Activated CD4-positive, alpha-beta T cell treated with anti-CD3 and anti-CD28 coated beads, Interleukin-2, amount 50 U/mL, for 1 hour (primary cell): Measurements from ENCODE around the gene DAB2IP.

ENCODE experiments used
- DNase-seq: peaks from one replicate; pipeline ENCODE4 v3.0.0-alpha.2; 2020

Gene DAB2IP

DNA sequence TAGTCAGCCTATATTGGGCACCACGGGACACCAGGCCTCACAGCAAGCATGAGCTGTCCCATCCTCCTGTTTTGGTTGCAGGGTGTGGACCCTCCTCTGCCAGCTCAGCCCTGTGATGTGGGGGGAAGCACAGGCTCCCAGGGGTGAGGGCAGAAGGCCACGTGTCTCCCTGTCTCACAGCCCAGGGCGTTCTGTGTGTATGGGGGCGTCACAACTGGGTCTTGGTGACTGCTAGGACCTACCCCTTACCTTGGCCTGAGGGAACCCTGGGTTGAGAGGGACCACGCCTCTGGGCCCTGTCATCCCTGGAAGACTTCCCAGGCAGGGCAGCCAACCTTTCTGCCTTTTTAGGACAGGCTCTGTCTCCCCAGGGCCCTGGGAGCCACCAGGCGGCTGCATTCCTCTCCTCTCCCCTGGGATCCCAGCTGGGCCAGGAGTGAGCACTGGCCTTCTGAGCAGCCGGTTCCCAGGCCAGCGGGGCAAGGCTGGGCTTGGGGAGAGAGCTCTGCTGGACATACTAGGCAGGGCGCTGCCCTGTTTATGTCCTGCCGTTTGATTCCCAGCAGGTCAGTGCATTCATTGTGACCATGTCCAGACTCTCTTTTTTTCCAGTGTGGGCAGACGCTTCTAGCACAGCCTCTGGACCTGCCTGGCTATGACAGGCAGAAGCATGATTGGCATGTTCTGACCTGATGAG, 97.4 kb downstream of the DAB2IP start:
- DNase-seq = no peak

- DNase-seq = no peak
Measured at GRCh38 chr9:121749614-121750013, 98.2 kb downstream of the DAB2IP start.

GRCh38 chr9:121750259-121750714, 98.9 kb downstream of the DAB2IP start:
- DNase-seq = no peak

DNA sequence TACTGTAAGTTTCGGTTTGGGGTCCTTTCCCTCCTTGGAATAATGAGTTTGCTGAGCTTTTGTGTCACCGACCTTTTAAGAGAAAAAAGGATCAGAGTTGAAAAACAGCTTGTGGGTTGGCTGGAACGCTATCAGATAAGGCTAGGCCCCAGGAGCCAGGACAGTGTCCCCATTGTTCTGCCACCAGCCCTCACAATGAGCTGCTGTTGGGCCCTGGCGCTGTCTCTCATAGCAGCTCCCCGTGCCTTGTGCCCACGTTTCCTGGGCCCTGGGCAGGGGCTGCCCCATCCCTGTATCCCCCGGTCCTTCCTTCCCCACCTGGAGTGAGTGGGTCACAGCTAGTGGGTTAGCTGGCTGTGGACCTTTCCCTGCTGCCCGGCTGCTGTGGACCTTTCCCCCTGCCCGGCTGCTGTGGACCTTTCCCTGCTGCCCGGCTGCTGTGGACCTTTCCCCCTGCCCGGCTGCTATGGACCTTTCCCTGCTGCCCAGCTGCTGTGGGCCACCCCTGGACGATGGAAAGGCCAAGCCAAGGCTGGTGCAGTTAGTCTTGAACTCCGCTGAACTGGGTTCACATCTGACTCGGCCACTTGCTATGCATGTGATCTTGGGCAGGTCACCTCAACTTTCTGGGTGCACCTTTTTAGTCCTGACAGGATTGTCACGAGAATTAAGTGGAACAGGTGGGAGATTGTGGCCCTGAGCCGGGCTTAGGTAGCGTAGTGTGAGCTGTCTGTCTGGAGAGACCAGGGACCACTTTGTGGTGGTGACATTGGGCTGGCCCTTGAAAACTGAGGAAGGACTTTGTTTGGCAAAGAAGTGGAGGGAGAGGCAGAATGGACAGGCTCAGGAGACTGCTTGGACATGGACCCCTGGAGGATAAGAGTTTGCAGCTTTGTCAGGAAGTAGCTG, 99.5 kb downstream of the DAB2IP start:
- DNase-seq = no peak

DNA sequence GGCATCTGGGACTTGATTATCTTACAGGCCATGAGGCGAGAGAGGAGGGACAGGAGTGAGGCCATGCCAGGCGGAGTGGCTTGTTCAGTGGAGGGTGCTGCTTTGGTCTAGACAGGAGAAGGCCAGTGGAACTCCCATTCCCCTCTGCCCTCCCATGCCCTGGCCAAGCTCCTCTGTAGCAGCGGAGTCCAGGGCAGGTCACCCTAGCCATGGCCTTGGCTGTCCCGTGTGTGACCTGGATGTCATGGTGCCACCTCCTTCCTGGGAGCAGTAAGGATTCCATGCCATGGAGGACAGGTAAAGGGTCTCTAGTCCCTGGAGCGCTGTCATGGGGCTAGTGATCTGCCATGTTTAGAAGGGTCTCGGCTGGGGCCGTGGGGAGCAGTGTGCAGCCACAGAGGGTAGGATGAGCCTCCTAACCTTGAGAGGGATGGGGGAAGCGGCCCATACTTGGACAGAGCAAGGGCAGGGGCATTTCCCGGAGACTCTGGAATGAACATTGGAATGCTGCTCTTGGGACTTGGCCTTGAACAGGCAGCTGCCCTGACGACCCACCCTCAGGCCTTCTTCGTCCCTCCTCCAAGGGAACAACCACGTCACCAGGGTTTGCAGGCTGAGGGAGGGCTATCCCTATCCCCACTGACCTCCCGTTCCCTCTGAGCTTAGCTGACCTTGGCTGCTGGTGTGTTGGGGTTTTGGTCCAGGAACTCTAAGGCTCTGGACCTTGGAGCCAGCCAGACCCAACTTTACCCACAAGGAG, 100.4 kb downstream of the DAB2IP start:
- DNase-seq = no peak

DNA sequence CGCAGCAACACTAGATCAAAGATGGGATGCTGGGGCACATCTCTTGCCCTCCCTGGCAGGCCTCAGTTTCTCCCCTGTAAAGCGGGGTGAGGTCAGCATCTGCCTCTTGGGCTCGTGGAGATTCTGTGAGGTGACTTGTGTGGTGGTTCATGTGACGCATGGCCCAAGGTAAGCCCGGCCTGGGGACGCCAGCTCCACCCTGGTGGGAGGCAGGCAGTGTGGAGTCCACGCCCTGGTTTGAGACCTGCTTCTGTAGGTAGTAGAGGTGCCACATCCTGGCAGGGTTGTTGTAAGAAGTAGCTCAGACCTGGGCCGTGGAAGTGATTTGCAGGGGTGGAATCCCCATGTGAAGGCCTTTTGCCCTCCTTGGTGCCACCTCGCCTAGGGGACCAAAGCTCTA, 101.5 kb downstream of the DAB2IP start:
- no peak for DNase-seq

DNA sequence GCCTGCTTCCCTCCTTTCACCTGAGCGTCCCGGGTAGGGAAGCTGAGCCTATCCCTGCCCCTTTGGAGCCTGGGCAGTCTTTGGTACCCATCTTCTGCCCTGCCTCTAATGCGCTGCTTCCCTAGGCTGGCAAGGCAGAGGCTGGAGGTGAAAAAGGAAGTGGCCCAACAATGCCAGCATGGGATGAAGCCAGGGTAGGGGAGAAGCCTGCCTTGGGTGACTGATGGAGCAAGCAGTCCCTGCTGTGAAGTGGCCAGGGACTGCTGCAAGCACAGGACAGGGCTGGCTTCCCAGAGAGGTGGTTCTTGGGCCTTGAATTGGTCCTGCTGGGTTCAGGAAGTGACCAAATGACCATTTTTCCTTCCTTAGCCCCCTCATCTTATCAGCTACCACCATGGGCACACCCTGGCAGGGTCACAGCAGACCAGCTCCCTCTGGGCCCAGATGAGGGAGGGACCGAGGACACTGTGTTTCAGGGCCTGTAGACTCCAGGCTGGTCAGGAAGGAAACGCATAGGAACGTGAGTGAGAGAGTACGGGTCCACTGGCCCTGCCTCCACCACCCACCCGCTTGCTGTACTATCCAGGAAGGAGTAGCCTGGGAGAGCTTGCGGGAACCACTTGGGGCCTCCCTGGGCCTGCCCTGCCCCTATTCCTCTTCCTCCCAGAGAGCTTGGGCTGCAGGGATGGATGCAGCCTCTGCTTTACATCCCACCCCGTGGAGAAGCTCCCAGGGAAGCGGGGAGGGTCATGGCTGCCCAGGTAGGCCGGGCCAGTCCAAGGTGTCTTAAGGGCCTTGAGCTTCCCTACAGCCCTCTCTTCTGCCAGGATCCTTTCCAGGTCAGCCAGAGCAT, 102.6 kb downstream of the DAB2IP start:
- no peak for DNase-seq

DNA sequence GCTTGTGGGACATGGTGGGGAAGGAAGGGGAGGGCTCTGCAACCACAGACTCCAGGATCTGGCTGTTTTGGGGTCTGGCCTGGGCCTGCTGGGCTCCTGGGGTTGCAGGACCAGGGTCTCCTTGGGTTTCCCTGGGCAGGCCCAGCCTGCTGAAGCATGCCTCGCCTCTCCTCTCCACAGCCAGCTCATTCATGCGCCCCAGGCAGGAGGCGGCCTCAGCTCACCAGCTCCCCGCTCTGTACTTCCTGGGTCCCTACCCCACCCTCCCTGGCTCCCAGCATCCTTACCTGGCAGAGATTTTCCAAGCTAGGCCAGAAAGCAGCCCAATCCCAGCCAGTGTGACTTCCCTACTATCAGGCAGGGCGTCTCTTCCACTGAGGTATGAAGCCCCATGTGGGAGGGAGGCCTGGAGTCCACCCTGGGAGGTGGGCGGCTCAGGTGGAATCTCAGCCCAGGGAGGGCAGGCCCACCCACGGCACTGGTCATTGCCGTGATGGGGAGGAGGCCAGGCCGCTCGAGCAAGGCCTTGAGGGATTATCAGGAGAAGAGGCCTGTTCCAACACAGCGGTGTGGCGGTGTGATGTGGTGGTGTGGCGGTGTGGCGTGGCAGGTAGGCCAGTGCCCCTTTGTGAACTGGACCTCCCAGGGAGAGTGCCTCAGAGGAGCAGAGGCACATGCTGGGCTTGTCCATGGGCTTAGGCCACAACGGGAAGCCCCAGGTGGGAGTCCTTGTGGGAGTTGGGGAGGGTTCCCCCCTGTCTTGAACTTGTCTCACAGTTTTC, 103.4 kb downstream of the DAB2IP start:
- no peak for DNase-seq

GRCh38 chr9:121755581-121755980, 104.1 kb downstream of the DAB2IP start:
- no peak for DNase-seq

GRCh38 chr9:121756474-121757280, 105.2 kb downstream of the DAB2IP start:
- no peak for DNase-seq

DNA sequence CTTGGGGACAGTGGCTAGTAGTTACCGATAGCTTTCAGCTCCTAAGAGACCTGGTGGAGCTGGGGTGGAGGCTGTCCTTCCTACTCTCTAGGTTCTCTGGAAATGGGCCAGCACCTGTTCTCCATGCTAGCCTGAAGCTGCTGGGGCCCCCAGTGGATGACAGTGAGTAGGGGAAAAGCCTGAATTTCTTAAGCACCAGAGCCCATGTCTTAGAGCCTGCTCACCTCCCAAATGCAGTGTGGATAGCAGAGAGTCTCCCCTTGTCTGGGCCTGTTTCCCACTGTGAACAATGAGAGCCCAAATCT, 105.8 kb downstream of the DAB2IP start:
- no peak for DNase-seq

- DNase-seq = no peak
Measured at GRCh38 chr9:121758693-121759092, 107.3 kb downstream of the DAB2IP start.

DNA sequence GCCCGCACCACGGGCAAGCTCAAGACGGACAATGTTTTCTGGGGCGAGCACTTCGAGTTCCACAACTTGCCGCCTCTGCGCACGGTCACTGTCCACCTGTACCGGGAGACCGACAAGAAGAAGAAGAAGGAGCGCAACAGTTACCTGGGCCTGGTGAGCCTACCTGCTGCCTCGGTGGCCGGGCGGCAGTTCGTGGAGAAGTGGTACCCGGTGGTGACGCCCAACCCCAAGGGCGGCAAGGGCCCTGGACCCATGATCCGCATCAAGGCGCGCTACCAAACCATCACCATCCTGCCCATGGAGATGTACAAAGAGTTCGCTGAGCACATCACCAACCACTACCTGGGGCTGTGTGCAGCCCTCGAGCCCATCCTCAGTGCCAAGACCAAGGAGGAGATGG, 108.6 kb downstream of the DAB2IP start:
- DNase-seq = no peak

GRCh38 chr9:121760571-121760970, 109.1 kb downstream of the DAB2IP start:
- DNase-seq = no peak

- no peak for DNase-seq
Measured at GRCh38 chr9:121763131-121763530, 111.7 kb downstream of the DAB2IP start.

- DNase-seq = no peak
Measured at GRCh38 chr9:121763561-121764370, 112.3 kb downstream of the DAB2IP start.

DNA sequence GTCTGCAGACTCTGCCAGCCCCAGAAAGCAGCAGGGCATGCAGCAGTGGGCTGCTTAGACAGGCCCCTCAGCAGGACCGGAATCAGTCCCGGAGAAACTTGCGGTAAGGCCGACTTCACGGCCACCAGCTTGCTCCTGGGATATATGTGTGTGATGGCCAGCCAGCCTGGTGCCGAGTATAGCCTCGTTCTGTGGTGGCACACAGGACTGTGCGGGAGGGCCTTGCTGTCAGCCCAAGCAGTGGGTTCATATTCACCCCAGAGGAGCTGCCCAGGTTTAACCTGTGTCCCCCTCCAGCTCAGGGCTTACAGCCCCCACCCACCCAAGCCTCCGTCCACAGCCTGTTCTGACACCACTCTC, 112.9 kb downstream of the DAB2IP start:
- no peak for DNase-seq

DNA sequence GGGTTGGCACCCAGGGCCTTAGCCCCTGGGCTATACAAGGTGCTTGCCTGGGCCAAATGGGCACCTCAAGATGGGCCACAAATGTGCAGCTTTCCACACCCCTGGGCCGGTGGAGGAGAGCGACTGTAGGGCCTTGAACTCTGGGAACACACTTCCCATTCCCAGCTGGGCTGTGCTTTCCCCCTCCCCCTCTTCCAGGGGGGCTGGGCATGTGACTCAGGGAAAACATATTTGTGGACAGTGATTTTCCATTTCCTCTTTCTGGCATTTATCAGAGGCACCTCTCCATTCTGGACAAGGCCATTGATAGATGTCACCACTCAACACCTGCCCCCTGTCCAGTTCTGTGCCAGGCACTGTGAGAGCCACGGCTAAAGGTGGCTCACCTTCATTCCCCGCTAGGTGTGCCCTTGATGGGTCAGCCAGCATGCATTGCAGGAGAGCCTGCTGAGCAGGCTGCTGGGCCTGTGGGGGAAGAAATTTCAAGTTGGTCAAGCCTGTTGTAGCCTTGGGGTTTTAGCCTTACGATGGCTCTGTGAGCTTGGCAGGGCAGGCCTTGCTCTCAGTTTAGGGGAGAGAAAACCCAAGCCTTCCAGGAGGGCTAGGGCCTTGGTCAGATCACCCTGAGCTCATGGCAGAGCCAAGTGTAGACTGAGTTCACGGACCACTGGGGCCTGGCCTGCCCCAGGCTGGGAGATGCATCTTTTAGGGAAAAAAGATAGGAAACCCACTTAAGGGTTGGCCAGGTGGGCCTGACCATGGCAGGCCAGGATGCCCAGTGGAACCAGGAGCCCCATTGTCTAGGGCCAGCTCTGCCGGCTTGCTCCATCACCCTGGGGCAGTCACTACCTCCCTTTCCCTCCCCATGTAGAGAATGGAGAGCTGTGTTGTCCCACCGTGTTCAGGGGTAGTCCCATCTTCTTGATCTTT, 113.9 kb downstream of the DAB2IP start:
- DNase-seq = no peak
